NCI-H1092 treated with DMSO at 0.1 percent for 48 hours (cell line): Measurements from ENCODE around the gene SEC14L5.

Source experiments
- DNase-seq: peaks from one replicate; lab custom pipeline; 2025; lab: John Stamatoyannopoulos, UW

SEC14L5 gene

GRCh38 chr16:4984174-4984990 is 26.3 kb downstream of the SEC14L5 start:
- no peak for DNase-seq

GRCh38 chr16:4987250-4987579 is 29.1 kb downstream of the SEC14L5 start:
- no peak for DNase-seq

DNA sequence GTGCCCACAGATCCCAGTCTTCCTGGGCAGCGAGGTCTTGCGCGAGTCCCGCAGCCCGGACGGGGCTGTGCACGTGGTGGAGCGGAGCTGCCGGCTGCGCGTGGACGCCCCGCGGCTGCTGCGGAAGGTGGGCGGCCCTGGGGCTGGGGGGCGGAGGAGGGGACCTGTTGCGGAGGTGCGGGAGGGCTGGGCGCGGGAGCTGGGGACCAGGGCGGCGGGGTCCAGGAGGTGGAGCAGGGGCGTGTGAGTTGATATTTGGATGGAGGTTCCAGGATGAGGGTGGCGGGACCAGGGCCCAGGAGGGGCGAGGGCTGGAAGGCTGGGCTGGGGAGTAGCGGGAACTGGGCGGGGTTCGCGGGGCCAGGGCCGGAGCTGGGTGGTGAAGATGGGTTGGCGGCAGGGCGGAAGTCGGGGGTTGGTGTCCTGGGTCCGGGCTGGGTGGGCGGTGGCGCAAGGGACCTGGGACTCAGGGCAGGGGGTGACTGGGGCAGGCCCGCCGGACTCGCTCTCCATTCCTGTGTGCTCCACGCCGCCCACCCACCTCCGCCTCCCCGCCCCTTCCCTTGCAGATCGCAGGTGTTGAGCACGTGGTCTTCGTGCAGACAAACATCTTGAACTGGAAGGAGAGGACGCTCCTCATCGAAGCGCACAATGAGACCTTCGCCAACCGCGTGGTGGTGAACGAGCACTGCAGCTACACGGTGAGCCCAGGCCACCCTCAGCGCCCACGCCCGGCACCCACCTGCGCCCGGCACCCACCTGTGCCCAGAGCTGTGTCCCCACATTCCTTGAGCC is 29.6 kb downstream of the SEC14L5 start:
- no peak for DNase-seq

- DNase-seq = no peak
Measured at GRCh38 chr16:4988647-4989046, 30.5 kb downstream of the SEC14L5 start.

- no peak for DNase-seq
Measured at GRCh38 chr16:4989391-4990006, 31.4 kb downstream of the SEC14L5 start.

DNA sequence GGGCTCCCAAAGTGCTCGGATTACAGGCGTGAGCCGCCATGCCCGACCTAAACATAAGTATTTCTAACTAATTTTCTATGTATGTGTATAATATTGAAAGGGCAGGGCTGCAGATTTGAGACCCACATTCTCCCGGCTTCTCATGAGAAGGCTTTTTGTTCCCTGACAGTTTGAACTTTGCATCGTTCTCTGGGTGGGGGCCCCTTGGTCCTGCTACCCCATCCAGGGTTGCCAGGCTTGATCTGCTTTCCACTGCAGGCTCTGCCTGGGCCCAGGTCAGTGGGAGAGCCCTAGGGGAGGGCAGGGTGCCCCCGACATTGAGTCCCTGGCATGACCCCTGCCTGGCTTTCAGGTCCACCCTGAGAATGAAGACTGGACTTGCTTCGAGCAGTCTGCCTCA is 32.3 kb downstream of the SEC14L5 start:
- no peak for DNase-seq

DNA sequence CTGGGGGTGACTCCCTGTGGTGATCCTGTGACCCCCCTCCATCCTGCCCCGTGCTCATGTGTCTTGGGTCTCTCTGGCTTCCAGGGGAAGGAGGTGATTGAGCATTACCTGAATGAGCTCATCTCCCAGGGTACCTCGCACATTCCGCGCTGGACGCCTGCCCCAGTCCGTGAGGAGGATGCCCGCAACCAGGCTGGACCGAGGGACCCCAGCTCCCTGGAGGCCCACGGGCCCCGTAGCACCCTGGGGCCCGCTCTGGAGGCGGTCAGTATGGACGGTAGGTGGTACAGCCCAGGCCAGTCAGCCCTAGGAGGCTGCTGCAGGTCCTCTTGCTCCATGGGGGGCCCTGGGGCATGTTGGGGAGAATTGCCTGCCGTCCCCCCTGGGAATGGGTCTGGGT is 33.6 kb downstream of the SEC14L5 start:
- no peak for DNase-seq

DNA sequence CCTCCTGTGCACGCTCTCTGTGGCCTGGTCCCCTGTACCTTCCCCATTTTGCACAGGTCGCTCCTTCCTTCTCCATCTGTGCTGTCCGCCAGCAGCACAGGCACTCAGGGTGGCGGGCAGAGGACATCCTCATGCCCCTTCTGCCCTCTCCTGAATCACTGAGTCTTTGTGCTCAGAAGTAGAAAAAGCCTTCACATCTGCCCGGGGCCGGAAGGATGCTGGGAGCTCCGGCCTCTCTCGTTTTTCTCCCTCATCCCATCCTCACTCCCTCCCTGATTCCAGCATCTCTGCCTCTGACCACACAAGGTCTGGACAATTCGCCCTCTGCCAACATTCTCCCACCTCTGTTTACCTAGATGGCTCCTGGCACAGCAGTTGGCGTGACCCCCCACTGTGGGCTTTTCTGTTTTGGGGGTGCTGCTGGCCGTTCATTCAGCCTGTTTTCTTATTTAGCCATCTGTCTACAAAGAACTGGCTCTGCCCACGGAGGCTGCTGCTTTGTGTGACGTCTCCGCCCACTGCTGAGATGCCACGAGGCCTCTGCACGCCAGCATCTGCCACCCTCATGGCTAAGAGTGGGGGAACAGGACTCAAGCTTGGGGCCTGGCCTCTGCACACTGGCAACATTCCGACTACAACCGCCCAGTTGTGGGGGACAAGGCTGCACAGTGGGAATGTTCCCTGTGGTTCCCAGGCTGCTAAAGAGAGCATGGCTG is 36.7 kb downstream of the SEC14L5 start:
- DNase-seq = no peak

- DNase-seq = no peak
Measured at GRCh38 chr16:5000573-5001001, 42.5 kb downstream of the SEC14L5 start.

- no peak for DNase-seq
Measured at GRCh38 chr16:5001571-5001970, 43.4 kb downstream of the SEC14L5 start.

DNA sequence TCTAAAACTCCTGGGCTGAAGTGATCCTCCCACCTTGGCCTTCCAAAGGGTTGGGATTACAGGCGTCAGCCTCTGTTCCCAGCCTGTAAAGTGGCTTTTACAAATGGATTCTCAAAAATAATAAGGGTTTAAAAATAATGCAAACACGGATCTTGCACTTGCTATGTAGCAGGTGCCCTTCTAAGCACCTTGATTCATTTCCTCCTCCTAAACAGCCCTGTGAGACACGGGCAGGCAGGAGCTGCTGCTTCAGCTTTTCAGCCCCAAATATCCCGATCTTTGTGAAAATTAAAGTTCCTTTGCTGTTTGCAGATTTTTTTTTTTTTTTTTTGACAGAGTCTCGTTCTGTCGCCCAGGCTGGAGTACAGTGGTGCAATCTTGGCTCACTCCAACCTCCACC is 43.9 kb downstream of the SEC14L5 start:
- DNase-seq = no peak

GRCh38 chr16:5002699-5003143 is 44.6 kb downstream of the SEC14L5 start:
- DNase-seq = no peak

- no peak for DNase-seq
Measured at GRCh38 chr16:5003211-5003610, 45.1 kb downstream of the SEC14L5 start.

GRCh38 chr16:5003828-5004227 is 45.7 kb downstream of the SEC14L5 start:
- no peak for DNase-seq

DNA sequence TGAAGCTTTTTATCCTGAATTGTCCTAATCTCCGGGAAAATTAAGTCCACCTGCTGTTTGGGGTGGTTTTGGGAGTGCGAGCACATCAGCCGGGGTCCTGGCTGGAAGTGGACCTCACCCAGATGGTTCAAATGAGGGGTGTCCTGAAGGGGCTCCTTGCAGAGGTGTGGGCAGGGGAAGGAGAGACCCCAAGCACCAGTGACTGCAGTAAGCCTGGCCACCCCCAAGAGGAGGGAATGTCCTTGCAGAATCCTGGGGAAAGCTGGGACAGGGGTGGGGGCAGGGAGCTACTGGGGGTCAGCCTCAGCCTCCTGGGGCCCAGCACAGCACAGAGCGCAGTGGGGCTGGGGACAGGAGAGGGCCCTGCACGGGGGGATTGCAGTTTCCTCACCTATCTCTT is 46.2 kb downstream of the SEC14L5 start:
- no peak for DNase-seq

GRCh38 chr16:5005916-5006315 is 47.8 kb downstream of the SEC14L5 start:
- DNase-seq = no peak

- no peak for DNase-seq
Measured at GRCh38 chr16:5006348-5007193, 48.4 kb downstream of the SEC14L5 start.

- no peak for DNase-seq
Measured at GRCh38 chr16:5007256-5007655, 49.1 kb downstream of the SEC14L5 start.

GRCh38 chr16:5008311-5008731 is 50.2 kb downstream of the SEC14L5 start:
- DNase-seq = no peak

- DNase-seq = no peak
Measured at GRCh38 chr16:5010576-5011329, 52.6 kb downstream of the SEC14L5 start.

DNA sequence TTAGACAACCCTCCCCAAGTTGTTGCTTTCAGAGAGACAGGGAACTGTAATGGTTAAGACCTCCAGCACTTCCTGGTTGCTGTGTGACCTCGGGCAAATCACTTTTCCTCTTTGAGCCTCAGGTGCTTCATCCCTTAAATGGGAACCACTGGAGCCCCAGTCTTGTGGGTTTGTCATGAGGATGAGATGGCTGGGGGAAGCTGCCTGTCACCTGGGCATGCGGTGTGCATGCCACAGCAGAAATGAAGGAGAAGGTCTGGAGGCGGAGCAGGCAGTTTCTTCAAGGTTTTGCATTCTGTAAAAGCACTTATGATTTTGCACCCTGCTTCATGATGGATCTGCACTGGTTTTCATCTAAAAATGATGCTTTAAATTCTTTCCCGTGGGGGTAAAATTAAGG is 53.5 kb downstream of the SEC14L5 start:
- no peak for DNase-seq
